GM23338 (cell line): ENCODE measurements around the gene ERGIC3. TPM values are rescaled to one million over a fixed set of nuclear protein-coding genes. Genes with fewer than 3 reads are reported as not detected.

Source experiments
- ATAC-seq: fragments of 200-7000 bp; cut with Tn5 transposase; 3 replicates; pipeline ENCODE4 v1.9.1; 2020
- DNase-seq: peaks from one replicate; pipeline ENCODE4 v3.0.0-alpha.2; 2015; ENCODE audit warnings: low spot score
- H2AFZ ChIP-seq: fragments of 200-600 bp; sonication (generic); 2 replicates; pipeline ENCODE4 v1.8.0; 2016; ENCODE audit warnings: antibody characterized with exemption, mild to moderate bottlenecking, moderate library complexity
- H3F3A ChIP-seq: fragments of 200-600 bp; sonication (generic); replicated peaks from 2 replicates; pipeline ENCODE4 v1.8.0; 2017; ENCODE audit warnings: antibody characterized with exemption, mixed run types, low read depth
- H3K27ac ChIP-seq: fragments of 200-600 bp; sonication (generic); 2 replicates; pipeline ENCODE4 v1.6.1; 2016; ENCODE audit warnings: low read depth
- H3K27me3 ChIP-seq: fragments of 200-600 bp; sonication (generic); 2 replicates; pipeline ENCODE4 v1.8.0; 2016; ENCODE audit warnings: mild to moderate bottlenecking, mixed run types, moderate library complexity; ENCODE audit not compliant: insufficient read depth
- H3K36me3 ChIP-seq: fragments of 200-600 bp; sonication (generic); 2 replicates; pipeline ENCODE4 v1.8.0; 2016; ENCODE audit warnings: mild to moderate bottlenecking; ENCODE audit not compliant: insufficient read depth
- H3K4me1 ChIP-seq: fragments of 200-600 bp; sonication (generic); 2 replicates; pipeline ENCODE4 v1.8.0; 2016; ENCODE audit warnings: mild to moderate bottlenecking, moderate library complexity; ENCODE audit not compliant: insufficient read depth
- H3K4me2 ChIP-seq: fragments of 200-600 bp; sonication (generic); 2 replicates; pipeline ENCODE4 v1.7.1; 2017; ENCODE audit warnings: mixed run types
- H3K4me3 ChIP-seq: fragments of 200-600 bp; sonication (generic); 2 replicates; pipeline ENCODE4 v1.6.1; 2016; ENCODE audit warnings: mixed run types
- H3K79me2 ChIP-seq: fragments of 200-600 bp; sonication (generic); replicated peaks from 2 replicates; pipeline ENCODE4 v1.8.0; 2017; ENCODE audit warnings: mild to moderate bottlenecking; ENCODE audit not compliant: insufficient read depth
- H3K9me2 ChIP-seq: fragments of 200-600 bp; sonication (generic); 2 replicates; pipeline ENCODE4 v1.8.0; 2017; ENCODE audit not compliant: insufficient read depth
- H4K20me1 ChIP-seq: fragments of 200-600 bp; sonication (generic); replicated peaks from 2 replicates; pipeline ENCODE4 v1.8.0; 2017; ENCODE audit warnings: mild to moderate bottlenecking; ENCODE audit not compliant: insufficient read depth
- H3K27ac Mint-ChIP-seq: 2 replicates; pipeline ENCODE4 v1.8.0; 2020; ENCODE audit warnings: inconsistent platforms, mild to moderate bottlenecking, moderate library complexity, mixed read lengths
- H3K27me3 Mint-ChIP-seq: 3 replicates; pipeline ENCODE4 v1.8.0; 2022; ENCODE audit warnings: low read depth, mild to moderate bottlenecking, moderate library complexity, mixed read lengths, inconsistent platforms; ENCODE audit not compliant: insufficient read depth, poor library complexity
- H3K36me3 Mint-ChIP-seq: 3 replicates; pipeline ENCODE4 v1.8.0; 2021; ENCODE audit warnings: low read depth, mild to moderate bottlenecking, inconsistent platforms, moderate library complexity, mixed read lengths
- H3K4me1 Mint-ChIP-seq: 3 replicates; pipeline ENCODE4 v1.8.0; 2020; ENCODE audit warnings: mild to moderate bottlenecking, inconsistent platforms, mixed read lengths
- H3K4me3 Mint-ChIP-seq: 3 replicates; pipeline ENCODE4 v1.8.0; 2021; ENCODE audit warnings: moderate library complexity, mild to moderate bottlenecking, inconsistent platforms, mixed read lengths
- H3K9me3 Mint-ChIP-seq: 3 replicates; pipeline ENCODE4 v1.8.0; 2020; ENCODE audit warnings: moderate library complexity, mild to moderate bottlenecking, inconsistent platforms, mixed read lengths
- EZH2 ChIP-seq: fragments of 200-600 bp; sonication (generic); IDR thresholded peaks from one replicate; pipeline ENCODE4 v1.8.0; 2017; ENCODE audit warnings: antibody characterized with exemption, mild to moderate bottlenecking, low read depth; ENCODE audit not compliant: unreplicated experiment
- NANOG ChIP-seq: IDR thresholded peaks from 2 replicates; pipeline ENCODE4 v1.6.1; 2016; ENCODE audit warnings: antibody characterized with exemption, borderline replicate concordance
- STAT1 ChIP-seq: IDR thresholded peaks from one replicate; pipeline ENCODE4 v1.6.1; 2016; ENCODE audit warnings: antibody characterized with exemption; ENCODE audit not compliant: unreplicated experiment
- ZNF114 ChIP-seq: fragments of 250-450 bp; sonication (Bioruptor Pico); IDR thresholded peaks from 2 replicates; pipeline ENCODE4 v1.5.0; 2020; ENCODE audit warnings: mild to moderate bottlenecking, moderate library complexity
- ZNF331 ChIP-seq: fragments of 250-450 bp; sonication (Bioruptor Pico); IDR thresholded peaks from 2 replicates; pipeline ENCODE4 v1.5.0; 2020; ENCODE audit warnings: low read depth, mild to moderate bottlenecking, moderate library complexity
- polyA plus RNA-seq: library from polyadenylated mRNA; unstranded; fragments of >200 nt; fragmentation: Nextera tagmentation; extraction: Ambion mirVana; gene quantifications from 2 replicates; pipeline ENCODE4 v1.2.1, GENCODE V29; 2016
- total RNA-seq: library from RNA; depleted of rRNA; stranded (reverse); fragments of >200 nt; shearing (Covaris generic); gene quantifications from 2 replicates; pipeline ENCODE4 v1.2.3, GENCODE V29; 2014
- TF ChIP-seq, protein P1 (sequence below): IDR thresholded peaks from one replicate; pipeline ENCODE4 v1.6.1; 2018; ENCODE audit warnings: antibody characterized with exemption; ENCODE audit not compliant: unreplicated experiment
- TF ChIP-seq, protein P2 (sequence below): fragments of 250-450 bp; sonication (Bioruptor Pico); IDR thresholded peaks from 2 replicates; pipeline ENCODE4 v1.5.0; 2020; ENCODE audit warnings: mild to moderate bottlenecking, moderate library complexity
- TF ChIP-seq, protein P3 (sequence below): IDR thresholded peaks from 2 replicates; pipeline ENCODE4 v1.6.1; 2016; ENCODE audit warnings: antibody characterized with exemption

The ERGIC3 gene
- total and polyA plus RNA-seq, 2 experiments from 2014 or later = 139 to 147 TPM

DNA sequence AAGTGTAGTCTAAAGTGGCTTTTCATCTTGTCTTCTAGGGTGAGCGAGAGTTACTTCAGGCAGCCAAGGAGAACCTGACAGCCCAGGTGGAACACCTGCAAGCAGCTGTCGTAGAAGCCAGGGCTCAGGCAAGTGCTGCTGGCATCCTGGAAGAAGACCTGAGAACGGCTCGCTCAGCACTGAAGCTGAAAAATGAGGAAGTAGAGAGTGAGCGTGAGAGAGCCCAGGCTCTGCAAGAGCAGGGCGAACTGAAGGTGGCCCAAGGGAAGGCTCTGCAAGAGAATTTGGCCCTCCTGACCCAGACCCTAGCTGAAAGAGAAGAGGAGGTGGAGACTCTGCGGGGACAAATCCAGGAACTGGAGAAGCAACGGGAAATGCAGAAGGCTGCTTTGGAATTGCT is 39.5 kb upstream of the ERGIC3 start:
- H3K4me1 ChIP-seq = no peaks in the 10 kb centered on the region
- no peaks in the 10 kb centered on the region for H3K9me2 ChIP-seq
- no peak for DNase-seq
- H3K27me3 Mint-ChIP-seq = peaks cover 4% of the 10 kb centered on the region
- ATAC-seq = no peak
- no peak overlapping the region for H3K4me3 Mint-ChIP-seq
- no peak overlapping the region for H3K27ac Mint-ChIP-seq
- H3K36me3 ChIP-seq = peaks cover 20% of the 10 kb centered on the region; the same call in 1 of the 2 replicates
- no peaks in the 10 kb centered on the region; the same call in 2 of the 3 replicates for H3K4me1 Mint-ChIP-seq
- no peaks in the 10 kb centered on the region for H3K9me3 Mint-ChIP-seq
- no peak overlapping the region for H2AFZ ChIP-seq
- no peaks in the 10 kb centered on the region for H3K79me2 ChIP-seq
- no peaks in the 10 kb centered on the region for H3K27me3 ChIP-seq
- TF ChIP-seq STAT1 (no peak), EZH2 (no peak), ZNF331 (CRISPR knock-in tag) (no peak), NANOG (no peak), ZNF114 (CRISPR knock-in tag) (no peak)
- TF ChIP-seq, protein P1, sequence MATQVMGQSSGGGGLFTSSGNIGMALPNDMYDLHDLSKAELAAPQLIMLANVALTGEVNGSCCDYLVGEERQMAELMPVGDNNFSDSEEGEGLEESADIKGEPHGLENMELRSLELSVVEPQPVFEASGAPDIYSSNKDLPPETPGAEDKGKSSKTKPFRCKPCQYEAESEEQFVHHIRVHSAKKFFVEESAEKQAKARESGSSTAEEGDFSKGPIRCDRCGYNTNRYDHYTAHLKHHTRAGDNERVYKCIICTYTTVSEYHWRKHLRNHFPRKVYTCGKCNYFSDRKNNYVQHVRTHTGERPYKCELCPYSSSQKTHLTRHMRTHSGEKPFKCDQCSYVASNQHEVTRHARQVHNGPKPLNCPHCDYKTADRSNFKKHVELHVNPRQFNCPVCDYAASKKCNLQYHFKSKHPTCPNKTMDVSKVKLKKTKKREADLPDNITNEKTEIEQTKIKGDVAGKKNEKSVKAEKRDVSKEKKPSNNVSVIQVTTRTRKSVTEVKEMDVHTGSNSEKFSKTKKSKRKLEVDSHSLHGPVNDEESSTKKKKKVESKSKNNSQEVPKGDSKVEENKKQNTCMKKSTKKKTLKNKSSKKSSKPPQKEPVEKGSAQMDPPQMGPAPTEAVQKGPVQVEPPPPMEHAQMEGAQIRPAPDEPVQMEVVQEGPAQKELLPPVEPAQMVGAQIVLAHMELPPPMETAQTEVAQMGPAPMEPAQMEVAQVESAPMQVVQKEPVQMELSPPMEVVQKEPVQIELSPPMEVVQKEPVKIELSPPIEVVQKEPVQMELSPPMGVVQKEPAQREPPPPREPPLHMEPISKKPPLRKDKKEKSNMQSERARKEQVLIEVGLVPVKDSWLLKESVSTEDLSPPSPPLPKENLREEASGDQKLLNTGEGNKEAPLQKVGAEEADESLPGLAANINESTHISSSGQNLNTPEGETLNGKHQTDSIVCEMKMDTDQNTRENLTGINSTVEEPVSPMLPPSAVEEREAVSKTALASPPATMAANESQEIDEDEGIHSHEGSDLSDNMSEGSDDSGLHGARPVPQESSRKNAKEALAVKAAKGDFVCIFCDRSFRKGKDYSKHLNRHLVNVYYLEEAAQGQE = no peak
- TF ChIP-seq, protein P2, sequence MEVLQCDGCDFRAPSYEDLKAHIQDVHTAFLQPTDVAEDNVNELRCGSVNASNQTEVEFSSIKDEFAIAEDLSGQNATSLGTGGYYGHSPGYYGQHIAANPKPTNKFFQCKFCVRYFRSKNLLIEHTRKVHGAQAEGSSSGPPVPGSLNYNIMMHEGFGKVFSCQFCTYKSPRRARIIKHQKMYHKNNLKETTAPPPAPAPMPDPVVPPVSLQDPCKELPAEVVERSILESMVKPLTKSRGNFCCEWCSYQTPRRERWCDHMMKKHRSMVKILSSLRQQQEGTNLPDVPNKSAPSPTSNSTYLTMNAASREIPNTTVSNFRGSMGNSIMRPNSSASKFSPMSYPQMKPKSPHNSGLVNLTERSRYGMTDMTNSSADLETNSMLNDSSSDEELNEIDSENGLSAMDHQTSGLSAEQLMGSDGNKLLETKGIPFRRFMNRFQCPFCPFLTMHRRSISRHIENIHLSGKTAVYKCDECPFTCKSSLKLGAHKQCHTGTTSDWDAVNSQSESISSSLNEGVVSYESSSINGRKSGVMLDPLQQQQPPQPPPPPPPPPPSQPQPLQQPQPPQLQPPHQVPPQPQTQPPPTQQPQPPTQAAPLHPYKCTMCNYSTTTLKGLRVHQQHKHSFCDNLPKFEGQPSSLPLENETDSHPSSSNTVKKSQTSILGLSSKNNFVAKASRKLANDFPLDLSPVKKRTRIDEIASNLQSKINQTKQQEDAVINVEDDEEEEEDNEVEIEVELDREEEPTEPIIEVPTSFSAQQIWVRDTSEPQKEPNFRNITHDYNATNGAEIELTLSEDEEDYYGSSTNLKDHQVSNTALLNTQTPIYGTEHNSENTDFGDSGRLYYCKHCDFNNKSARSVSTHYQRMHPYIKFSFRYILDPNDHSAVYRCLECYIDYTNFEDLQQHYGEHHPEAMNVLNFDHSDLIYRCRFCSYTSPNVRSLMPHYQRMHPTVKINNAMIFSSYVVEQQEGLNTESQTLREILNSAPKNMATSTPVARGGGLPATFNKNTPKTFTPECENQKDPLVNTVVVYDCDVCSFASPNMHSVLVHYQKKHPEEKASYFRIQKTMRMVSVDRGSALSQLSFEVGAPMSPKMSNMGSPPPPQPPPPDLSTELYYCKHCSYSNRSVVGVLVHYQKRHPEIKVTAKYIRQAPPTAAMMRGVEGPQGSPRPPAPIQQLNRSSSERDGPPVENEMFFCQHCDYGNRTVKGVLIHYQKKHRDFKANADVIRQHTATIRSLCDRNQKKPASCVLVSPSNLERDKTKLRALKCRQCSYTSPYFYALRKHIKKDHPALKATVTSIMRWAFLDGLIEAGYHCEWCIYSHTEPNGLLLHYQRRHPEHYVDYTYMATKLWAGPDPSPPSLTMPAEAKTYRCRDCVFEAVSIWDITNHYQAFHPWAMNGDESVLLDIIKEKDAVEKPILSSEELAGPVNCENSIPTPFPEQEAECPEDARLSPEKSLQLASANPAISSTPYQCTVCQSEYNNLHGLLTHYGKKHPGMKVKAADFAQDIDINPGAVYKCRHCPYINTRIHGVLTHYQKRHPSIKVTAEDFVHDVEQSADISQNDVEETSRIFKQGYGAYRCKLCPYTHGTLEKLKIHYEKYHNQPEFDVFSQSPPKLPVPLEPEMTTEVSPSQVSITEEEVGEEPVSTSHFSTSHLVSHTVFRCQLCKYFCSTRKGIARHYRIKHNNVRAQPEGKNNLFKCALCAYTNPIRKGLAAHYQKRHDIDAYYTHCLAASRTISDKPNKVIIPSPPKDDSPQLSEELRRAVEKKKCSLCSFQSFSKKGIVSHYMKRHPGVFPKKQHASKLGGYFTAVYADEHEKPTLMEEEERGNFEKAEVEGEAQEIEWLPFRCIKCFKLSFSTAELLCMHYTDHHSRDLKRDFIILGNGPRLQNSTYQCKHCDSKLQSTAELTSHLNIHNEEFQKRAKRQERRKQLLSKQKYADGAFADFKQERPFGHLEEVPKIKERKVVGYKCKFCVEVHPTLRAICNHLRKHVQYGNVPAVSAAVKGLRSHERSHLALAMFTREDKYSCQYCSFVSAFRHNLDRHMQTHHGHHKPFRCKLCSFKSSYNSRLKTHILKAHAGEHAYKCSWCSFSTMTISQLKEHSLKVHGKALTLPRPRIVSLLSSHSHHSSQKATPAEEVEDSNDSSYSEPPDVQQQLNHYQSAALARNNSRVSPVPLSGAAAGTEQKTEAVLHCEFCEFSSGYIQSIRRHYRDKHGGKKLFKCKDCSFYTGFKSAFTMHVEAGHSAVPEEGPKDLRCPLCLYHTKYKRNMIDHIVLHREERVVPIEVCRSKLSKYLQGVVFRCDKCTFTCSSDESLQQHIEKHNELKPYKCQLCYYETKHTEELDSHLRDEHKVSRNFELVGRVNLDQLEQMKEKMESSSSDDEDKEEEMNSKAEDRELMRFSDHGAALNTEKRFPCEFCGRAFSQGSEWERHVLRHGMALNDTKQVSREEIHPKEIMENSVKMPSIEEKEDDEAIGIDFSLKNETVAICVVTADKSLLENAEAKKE (CRISPR knock-in tag) = no peak
- TF ChIP-seq, protein P3, sequence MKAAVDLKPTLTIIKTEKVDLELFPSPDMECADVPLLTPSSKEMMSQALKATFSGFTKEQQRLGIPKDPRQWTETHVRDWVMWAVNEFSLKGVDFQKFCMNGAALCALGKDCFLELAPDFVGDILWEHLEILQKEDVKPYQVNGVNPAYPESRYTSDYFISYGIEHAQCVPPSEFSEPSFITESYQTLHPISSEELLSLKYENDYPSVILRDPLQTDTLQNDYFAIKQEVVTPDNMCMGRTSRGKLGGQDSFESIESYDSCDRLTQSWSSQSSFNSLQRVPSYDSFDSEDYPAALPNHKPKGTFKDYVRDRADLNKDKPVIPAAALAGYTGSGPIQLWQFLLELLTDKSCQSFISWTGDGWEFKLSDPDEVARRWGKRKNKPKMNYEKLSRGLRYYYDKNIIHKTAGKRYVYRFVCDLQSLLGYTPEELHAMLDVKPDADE = no peak
- H3F3A ChIP-seq = no peaks in the 10 kb centered on the region
- H3K4me2 ChIP-seq = no peak overlapping the region
- H3K36me3 Mint-ChIP-seq = peaks cover 57% of the 10 kb centered on the region
- no peaks in the 10 kb centered on the region; the same call in 1 of the 2 replicates for H4K20me1 ChIP-seq
- no peak overlapping the region for H3K4me3 ChIP-seq
- H3K27ac ChIP-seq = no peak overlapping the region
